Fibroblast of upper back skin (primary cell): ENCODE data around the gene AKAP6.
"Not testable (repeated sequence)": the region's sequence is repeated elsewhere in the genome, so short reads cannot be mapped to it uniquely, and the experiment has no call there.

ENCODE experiments used
- DNase-seq: peaks from one replicate; pipeline ENCODE4 v3.0.0-alpha.2; 2013

The AKAP6 gene

DNA sequence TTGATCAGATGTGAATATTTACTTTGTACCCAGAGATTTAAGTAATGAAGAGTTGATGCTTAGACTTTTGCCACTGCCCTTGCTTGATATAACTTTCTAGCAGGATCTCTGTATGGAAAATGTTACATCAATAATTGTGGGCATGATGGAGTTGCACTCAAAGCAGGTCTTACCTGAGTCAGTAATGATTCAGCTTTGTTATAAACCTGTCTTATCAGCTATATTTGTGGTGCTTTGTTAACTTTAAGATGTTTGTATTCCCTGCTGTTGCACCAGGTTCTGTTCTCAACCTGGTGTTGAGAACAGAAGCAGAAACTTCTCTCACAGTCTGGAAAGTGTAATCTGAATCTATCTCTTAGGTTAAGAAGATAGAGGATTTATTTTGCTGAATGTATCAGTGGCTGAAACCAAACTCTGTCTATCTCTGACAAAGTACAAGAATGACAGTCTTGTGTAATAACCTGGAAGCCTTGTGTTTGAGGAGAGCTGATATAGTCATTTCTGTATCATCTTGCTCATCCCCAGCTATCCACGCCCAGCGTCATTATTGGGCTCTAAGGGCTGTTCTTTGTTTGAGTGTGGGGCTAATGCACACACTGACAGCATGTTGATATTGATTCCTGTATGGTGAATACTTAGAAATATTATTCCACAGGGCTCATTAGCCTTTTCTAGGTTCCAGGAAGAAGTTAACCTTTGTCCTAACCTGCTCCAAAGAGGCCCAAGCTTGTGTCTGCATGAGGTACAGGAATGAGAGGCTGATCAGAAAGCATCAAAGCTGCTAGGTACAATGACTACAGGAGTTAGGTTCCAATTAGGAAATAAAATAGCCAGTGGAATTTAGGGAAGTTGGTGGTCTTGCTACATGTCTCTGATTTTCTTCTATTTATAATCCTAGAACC lies 3.6 kb downstream of the AKAP6 start:
- no peak for DNase-seq

DNA sequence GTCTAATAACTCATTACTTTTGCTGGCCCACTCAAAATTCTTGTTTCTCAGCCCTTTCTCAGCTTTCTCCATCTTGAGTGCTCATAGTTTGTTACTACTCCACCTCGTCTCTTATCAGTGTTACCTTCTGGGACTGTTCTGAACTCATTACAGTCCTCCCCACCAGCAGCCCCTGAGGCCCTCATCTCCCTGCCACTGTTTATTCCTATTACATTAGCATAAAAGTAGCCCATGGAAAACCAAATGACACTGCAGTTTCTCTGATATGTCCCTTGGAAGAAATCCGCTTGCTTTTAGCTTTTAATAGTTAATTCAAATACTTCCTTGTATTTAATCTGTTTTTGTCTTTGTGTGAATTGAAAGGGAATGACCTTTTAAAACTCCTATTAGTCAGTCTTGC lies 7.6 kb downstream of the AKAP6 start:
- no peak for DNase-seq

- no peak for DNase-seq
Observed at GRCh38 chr14:32337759-32338158, 8.7 kb downstream of the AKAP6 start.

DNA sequence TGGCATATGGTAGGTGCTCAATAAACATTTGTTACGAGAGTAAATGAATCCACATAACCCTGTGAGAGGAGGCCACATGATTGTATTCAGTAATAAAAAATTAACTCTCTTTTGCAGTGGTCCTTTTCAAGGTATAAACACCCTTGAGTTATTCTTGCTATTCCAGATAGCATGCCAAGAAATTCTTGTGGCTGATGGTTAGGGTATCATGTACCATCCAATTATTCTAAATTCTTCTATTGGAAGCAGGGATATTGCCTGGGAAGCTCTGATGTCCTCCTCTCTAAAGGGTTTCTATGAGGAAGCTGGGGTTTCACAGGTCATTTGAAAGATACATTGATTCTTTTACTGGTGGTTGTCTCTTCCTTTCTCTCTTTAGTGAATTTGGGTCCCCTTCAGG lies 10.1 kb downstream of the AKAP6 start:
- DNase-seq, result no peak

- DNase-seq, result no peak
Observed at GRCh38 chr14:32341947-32342846, 13.1 kb downstream of the AKAP6 start.

DNA sequence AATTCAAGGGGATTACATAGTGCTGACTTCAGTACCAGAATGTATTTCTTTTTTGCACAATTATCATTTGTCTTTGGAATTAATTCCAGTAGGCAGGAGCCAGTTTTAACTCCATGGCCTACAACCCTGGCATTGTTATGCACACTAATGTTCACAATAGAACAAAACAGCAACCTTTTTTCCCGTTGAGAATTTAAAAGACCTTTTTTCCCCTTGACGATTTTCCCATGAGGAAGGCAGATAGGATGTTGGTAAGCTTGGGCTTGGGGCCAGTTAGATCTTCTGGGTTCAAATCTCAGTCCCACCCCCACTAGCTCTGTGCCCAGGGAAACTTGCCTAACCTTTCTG lies 13.7 kb downstream of the AKAP6 start:
- DNase-seq, result no peak

- DNase-seq, result no peak
Observed at GRCh38 chr14:32343926-32344430, 14.9 kb downstream of the AKAP6 start.

DNA sequence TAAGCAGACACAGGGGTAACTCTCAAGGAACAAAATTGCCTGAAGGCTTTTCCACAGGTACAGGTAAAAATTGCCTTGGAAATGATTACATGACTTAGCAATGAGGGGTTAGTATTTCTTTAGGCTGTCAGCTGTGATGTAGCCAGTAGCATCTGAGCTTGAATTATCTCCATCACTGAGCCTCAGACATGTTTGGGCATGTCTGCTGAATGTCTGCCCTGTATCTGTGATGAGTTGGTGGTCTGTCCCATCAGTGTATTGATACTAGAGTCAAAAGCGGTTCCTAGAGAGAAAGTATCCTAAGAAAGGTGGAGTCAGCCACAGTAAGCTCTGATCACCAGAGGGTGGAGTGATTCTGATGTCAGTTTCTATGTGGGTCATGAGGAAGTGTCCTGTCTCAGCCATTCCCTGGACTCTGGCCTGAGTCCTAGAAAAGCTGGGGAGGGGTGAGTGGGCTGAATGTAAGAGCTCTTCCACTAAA lies 16.3 kb downstream of the AKAP6 start:
- DNase-seq, result peak; percentile 28

GRCh38 chr14:32349322-32349721 lies 20.2 kb downstream of the AKAP6 start:
- no peak for DNase-seq

DNA sequence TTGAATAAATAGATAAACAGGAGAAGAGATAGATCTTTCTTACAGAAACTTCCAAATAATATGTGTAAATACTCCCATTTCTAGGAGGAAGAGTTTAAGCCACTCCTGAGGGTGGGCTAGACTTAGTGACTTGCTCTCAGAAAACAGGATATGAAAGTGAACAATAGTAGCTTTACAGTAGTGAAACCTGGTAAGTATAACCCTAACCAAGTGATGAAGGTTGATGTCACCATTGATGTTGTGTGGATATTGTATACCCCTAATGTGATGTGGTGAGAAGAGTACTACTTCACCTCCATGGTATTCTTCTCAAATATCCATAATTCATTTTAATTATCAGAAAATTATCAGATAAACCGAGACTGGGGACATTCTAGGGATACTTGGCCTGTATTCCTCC lies 20.9 kb downstream of the AKAP6 start:
- no peak for DNase-seq

- peak; percentile 21 for DNase-seq
Observed at GRCh38 chr14:32352631-32353030, 23.5 kb downstream of the AKAP6 start.

- DNase-seq, result no peak
Observed at GRCh38 chr14:32354716-32355115, 25.6 kb downstream of the AKAP6 start.

DNA sequence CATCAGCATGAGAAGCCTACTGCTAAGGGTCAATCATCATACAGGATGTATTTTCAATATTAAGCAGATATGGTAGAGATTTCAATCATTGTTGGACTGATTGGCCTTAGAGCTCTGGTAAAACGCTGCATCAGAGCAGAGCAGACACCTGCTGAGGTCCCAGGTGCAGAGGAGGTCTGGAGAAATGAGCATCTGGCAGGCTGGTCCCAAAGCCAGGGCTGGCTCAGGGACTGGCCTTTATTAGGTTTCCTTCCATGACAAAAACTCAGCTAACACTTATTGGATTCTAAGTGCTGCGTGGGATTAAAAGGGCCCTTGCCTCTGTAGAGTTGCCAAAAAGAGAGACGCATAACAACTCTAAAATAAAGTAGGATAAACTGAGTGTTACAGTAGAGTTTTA lies 29.7 kb downstream of the AKAP6 start:
- DNase-seq, result no peak

GRCh38 chr14:32361674-32362073 lies 32.6 kb downstream of the AKAP6 start:
- DNase-seq, result no peak

GRCh38 chr14:32363761-32364160 lies 34.7 kb downstream of the AKAP6 start:
- DNase-seq, result no peak

DNA sequence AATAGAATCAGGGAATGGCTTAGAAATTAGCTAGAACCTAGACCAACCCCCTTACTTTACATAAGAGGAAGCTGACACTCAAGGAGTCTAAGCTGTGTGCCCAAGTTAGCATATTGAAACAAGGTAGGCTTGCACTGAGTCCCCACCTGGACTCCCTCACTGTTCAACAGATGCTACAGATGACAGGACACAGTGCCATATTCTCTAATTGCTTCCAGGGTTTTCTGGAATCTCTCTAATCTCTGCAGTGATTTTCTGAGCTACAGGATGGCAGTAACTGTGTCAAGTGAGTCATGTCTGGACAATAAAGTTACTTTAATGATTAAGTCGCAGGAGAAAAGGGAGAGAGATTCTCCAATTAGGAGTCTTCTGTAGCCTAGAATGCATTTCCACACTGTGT lies 35.8 kb downstream of the AKAP6 start:
- DNase-seq, result no peak

- peak; percentile 69 for DNase-seq
Observed at GRCh38 chr14:32366256-32366879, 37.3 kb downstream of the AKAP6 start.

DNA sequence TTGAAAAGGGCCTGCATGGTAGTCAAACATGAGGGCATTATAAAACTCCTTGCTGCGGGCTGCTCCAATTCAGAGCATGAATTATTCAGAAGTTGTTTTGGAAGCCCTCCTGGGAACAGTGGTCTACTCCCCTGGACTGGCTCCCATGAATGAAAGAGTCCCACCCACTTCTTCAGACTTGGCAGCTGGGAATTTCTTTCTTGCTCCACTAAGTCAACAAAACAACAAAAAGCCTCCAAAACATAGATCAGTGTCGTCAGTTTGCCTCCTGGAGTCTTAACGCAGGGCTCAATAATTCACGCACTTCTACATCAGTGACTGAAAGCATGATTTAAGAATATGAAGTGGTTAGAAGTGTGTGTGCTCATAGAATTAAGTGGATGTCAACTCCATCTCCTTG lies 37.9 kb downstream of the AKAP6 start:
- peak; percentile 57 for DNase-seq

- DNase-seq, result peak; percentile 57
Observed at GRCh38 chr14:32367516-32367915, 38.4 kb downstream of the AKAP6 start.

DNA sequence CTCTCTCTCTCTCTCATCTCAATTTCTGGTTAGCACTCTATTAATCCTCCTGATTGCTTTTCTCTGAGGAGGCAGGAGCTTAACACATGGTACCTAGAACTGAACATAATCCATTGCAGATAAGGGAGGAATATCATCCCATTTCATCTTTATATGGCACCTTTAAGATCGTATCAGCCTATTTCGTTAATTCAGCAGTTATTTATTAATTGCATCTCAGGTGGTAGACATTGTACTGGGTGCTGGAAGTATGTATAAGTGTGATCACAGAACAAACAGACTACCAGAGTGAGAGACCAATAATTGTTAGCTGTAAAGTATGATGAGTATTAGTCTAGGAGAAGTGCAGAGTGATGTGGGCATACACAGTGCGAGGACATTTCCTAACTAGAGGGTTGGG lies 39.0 kb downstream of the AKAP6 start:
- no peak for DNase-seq

DNA sequence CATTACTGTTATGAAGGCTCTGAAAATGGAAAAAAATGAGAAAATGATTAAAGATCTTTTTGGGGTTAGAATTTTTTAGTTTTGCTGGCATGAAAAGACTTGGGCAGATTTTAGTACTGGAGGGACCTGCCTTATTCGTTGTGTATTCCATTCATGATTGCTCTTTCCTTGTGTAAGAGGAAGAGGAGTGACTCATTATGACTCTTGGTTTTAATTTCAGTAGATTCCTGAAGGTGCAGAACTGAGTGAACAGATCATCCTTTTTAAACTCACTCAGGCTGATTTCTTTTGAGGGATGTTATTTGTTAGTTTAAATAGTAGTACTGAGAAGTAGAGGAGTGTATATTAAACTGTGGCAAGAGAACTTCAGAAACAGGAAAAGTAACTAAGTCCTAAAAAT lies 41.6 kb downstream of the AKAP6 start:
- peak; percentile 80 for DNase-seq

- peak; percentile 97 for DNase-seq
Observed at GRCh38 chr14:32372154-32372553, 43.1 kb downstream of the AKAP6 start.

DNA sequence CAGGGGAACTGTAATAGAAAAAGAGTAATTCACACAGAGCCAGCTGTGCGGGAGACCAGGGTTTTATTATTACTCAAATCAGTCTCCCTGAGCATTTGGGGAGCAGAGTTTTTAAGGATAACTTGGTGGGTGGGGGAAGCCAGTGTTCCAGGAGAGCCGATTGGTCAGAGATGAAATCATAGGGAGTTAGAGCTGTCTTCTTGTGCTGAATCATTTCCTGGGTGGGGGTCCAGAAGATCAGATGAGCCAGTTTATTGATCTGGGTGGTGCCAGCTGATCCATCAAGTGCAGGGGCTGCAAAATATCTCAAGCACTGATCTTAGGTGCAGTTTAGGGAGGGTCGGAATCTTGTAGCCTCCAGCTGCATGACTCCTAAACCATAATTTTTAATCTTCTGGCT lies 44.1 kb downstream of the AKAP6 start:
- not testable (repeated sequence) for DNase-seq
